Measurements from ENCODE around the gene PIEZO1. TPM values are rescaled to one million over a fixed set of nuclear protein-coding genes. Genes with fewer than 3 reads are reported as not detected.
A peak's percentile ranks its signal among the peaks of the same experiment; 100 is the strongest.

Gene PIEZO1
- total and polyA plus RNA-seq, 9 of the 15 experiments (the other 6 are each of a cell fraction or from before 2014, with no cell fraction given): 3.6 to 432 (median 131) TPM

DNA sequence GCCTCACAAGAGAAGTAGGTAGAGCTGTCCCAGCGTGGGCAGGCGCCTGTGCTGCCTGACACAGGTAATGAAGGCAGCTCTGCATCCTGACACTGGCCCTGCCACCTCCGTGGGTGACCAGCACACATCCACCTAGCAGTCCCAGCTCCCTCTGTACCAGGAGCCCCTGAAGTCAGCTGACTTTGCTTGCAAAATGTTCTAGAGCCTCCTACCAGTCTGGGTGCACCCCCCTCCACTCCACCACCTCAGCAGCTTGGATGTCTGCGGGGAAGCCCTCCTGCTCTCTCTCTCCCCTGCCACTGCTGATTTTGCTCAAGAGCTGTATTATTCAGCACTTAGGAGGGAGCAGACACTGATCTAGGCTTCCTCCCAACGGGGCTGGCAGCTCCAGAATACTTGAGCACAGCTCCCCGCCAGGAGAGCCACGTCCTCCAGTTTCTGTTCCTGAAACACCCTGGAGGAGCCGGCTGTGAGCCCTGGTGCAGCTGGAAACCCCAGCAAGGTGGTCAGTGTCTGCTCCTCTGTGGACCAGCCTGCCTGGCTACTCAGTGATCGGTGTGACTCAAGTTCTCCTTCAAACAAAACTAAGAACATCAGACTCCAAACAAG, 79.8 kb downstream of the PIEZO1 start:
- H3K4me2 ChIP-seq (ENCODE audit: insufficient read depth, low read length): peak overlapping the region; percentile 90
- DNase-seq (ENCODE audit: extremely low read depth in 1 of 4, low spot score in 3 of 4) (peak in 1 of 4 experiments; percentile 52), ATAC-seq (peak; percentile 2; the same call in 1 of the 3 replicates), FAIRE-seq (peak; percentile 79)
- H3K79me2 ChIP-seq (ENCODE audit: control insufficient read depth, insufficient read depth, low read length): peaks cover 85% of the 10 kb centered on the region
- peak overlapping the region; percentile 70 for H3K27ac ChIP-seq (ENCODE audit: extremely low read depth, low read depth, low read length)
- POLR2A ChIA-PET: interaction anchor here (0.6 to 2.2 kb wide), 8 partner anchors 9 to 79 kb away, joined by 3 to 12 read pairs (median 3); no protein-coding TSS in a partner anchor
- peaks cover 3% of the 10 kb centered on the region for H3K9me1 ChIP-seq (ENCODE audit: control insufficient read depth, insufficient read depth, low read length)
- in situ Hi-C loops (cut with MboI): no loop called here
- intact Hi-C loops (cut with micrococcal nuclease): loop anchor here (5.0 kb wide), 1 partner anchor 43 kb away; the partner anchor contains the start of gene MVD
- peaks cover 58% of the 10 kb centered on the region; the same call in 2 of the 3 replicates for H3K36me3 ChIP-seq (ENCODE audit: control insufficient read depth, insufficient read depth, low read length)
- BruUV-seq (replicated peaks): TSS peak; percentile 72
- H3K9me3 ChIP-seq (replicated peaks; ENCODE audit: control insufficient read depth, insufficient read depth, low read depth, low read length): no peaks in the 10 kb centered on the region
- peak overlapping the region; percentile 86 to 99 for H3K9ac ChIP-seq (ENCODE audit: insufficient read depth in 1 of 2, low read depth in 2 of 2, low read length in 2 of 2)
- H3K4me1 ChIP-seq (replicated peaks in 1 of 2; ENCODE audit: control insufficient read depth in 2 of 2, insufficient read depth in 2 of 2, low read length in 2 of 2): peaks cover 16 to 79% of the 10 kb centered on the region in 2 experiments
- 0 out of 2 replicates have a peak overlapping the region, but pooled peaks have one; percentile 1 for H2AFZ ChIP-seq (ENCODE audit: low read depth, low read length)
- H3K4me3 ChIP-seq: peak overlapping the region; percentile 98
- 0 out of 4 replicates have a peak, but pooled peaks of 1 of the 2 experiments have one; percentile 9 for TF ChIP-seq SIN3A (IDR thresholded peaks at IDR 0.05; ENCODE audit: borderline replicate concordance in 2 of 2, control insufficient read depth in 1 of 2, low read depth in 2 of 2, low read length in 2 of 2)
- TF ChIP-seq, protein P1, sequence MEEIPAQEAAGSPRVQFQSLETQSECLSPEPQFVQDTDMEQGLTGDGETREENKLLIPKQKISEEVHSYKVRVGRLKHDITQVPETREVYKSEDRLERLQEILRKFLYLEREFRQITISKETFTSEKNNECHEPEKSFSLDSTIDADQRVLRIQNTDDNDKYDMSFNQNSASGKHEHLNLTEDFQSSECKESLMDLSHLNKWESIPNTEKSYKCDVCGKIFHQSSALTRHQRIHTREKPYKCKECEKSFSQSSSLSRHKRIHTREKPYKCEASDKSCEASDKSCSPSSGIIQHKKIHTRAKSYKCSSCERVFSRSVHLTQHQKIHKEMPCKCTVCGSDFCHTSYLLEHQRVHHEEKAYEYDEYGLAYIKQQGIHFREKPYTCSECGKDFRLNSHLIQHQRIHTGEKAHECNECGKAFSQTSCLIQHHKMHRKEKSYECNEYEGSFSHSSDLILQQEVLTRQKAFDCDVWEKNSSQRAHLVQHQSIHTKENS (CRISPR knock-in tag; IDR thresholded peaks at IDR 0.05): no peak
- no peak for TF ChIP-seq BMI1 (IDR thresholded peaks at IDR 0.05; ENCODE audit: low read length)
- TF ChIP-seq, protein P2, sequence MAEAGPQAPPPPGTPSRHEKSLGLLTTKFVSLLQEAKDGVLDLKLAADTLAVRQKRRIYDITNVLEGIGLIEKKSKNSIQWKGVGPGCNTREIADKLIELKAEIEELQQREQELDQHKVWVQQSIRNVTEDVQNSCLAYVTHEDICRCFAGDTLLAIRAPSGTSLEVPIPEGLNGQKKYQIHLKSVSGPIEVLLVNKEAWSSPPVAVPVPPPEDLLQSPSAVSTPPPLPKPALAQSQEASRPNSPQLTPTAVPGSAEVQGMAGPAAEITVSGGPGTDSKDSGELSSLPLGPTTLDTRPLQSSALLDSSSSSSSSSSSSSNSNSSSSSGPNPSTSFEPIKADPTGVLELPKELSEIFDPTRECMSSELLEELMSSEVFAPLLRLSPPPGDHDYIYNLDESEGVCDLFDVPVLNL (CRISPR knock-in tag; IDR thresholded peaks at IDR 0.05; ENCODE audit: low read depth): no peak
- 18% methylated on average over 9 of the region's 9 CpGs for WGBS (ENCODE audit: insufficient coverage, low coverage, missing lambda C conversion rate)
- CTCF ChIA-PET (ENCODE audit: low intra/inter-chr PET ratio): no interaction called here
- no peaks in the 10 kb centered on the region for H3K27me3 ChIP-seq (ENCODE audit: control insufficient read depth in 2 of 2, insufficient read depth in 2 of 2, low read length in 2 of 2)
- H4K20me1 ChIP-seq (replicated peaks; ENCODE audit: control insufficient read depth, insufficient read depth, low read length): peaks cover 11% of the 10 kb centered on the region; the same call in 1 of the 2 replicates
